HepG2 (cell line): ENCODE results near the gene TLCD3A. TPM values are rescaled to one million over a fixed set of nuclear protein-coding genes. Genes with fewer than 3 reads are reported as not detected.

Experiments used
- AFF4 ChIP-seq: sonication (generic); formaldehyde crosslinking; IDR thresholded peaks from 2 replicates; pipeline ENCODE4 v1.4.0; 2020; ENCODE audit warnings: missing genetic modification reagents
- ATF1 ChIP-seq: IDR thresholded peaks from 2 replicates; pipeline ENCODE4 v1.6.1; 2016; ENCODE audit warnings: mild to moderate bottlenecking, control low read depth
- ATF2 ChIP-seq: sonication (generic); formaldehyde crosslinking; IDR thresholded peaks from 2 replicates; pipeline ENCODE4 v1.4.0; 2020; ENCODE audit warnings: missing genetic modification reagents
- DMAP1 ChIP-seq: IDR thresholded peaks from 2 replicates; pipeline ENCODE4 v1.6.1; 2016
- FOSL2 ChIP-seq: sonication (generic); formaldehyde crosslinking; IDR thresholded peaks from 2 replicates; pipeline ENCODE4 v1.4.0; 2020; ENCODE audit warnings: missing genetic modification reagents
- FOXO4 ChIP-seq: sonication (generic); formaldehyde crosslinking; conservative IDR thresholded peaks from 2 replicates; pipeline ENCODE4 v1.8.1; 2023; ENCODE audit warnings: missing genetic modification reagents
- HCFC1 ChIP-seq: fragments of 150-350 bp; IDR thresholded peaks from 2 replicates; pipeline ENCODE4 v1.6.1; 2014; ENCODE audit warnings: low read depth, low read length
- KLF9 ChIP-seq: IDR thresholded peaks from 2 replicates; pipeline ENCODE4 v1.6.1; 2016; ENCODE audit warnings: low read depth
- MIXL1 ChIP-seq: IDR thresholded peaks from 2 replicates; pipeline ENCODE4 v1.6.1; 2016
- RBM22 ChIP-seq: fragments of 200-400 bp; formaldehyde crosslinking; optimal IDR thresholded peaks from 2 replicates; pipeline ENCODE3; 2017; ENCODE audit warnings: mild to moderate bottlenecking, low read length, moderate library complexity
- SIX1 ChIP-seq: sonication (generic); formaldehyde crosslinking; IDR thresholded peaks from 2 replicates; pipeline ENCODE4 v1.4.0; 2020; ENCODE audit warnings: missing genetic modification reagents, borderline replicate concordance
- SNAI1 ChIP-seq: sonication (generic); formaldehyde crosslinking; IDR thresholded peaks from 2 replicates; pipeline ENCODE4 v1.5.0; 2020; ENCODE audit warnings: mild to moderate bottlenecking, missing genetic modification reagents, borderline replicate concordance
- SP1 ChIP-seq, 2 experiments: fragments of 450-650 bp in 1 of 2; sonication (generic) in 1 of 2; formaldehyde crosslinking in 1 of 2; IDR thresholded peaks; 2 replicates each; pipeline versions ENCODE4 v1.4.0 to v1.6.1; 2016 to 2020; ENCODE audit warnings: missing genetic modification reagents in 1 of 2
- SP5 ChIP-seq: IDR thresholded peaks from 2 replicates; pipeline ENCODE4 v1.6.1; 2016; ENCODE audit warnings: low read depth, borderline replicate concordance
- TRAFD1 ChIP-seq: sonication (generic); formaldehyde crosslinking; IDR thresholded peaks from 2 replicates; pipeline ENCODE4 v1.5.1; 2020; ENCODE audit warnings: missing genetic modification reagents, mild to moderate bottlenecking, borderline replicate concordance
- ZBTB3 ChIP-seq: sonication (generic); formaldehyde crosslinking; IDR thresholded peaks from 2 replicates; pipeline ENCODE4 v1.4.0; 2020; ENCODE audit warnings: low read depth, mild to moderate bottlenecking, moderate library complexity, missing genetic modification reagents, borderline replicate concordance
- ZNF17 ChIP-seq: sonication (generic); formaldehyde crosslinking; IDR thresholded peaks from 2 replicates; pipeline ENCODE4 v1.5.0; 2020; ENCODE audit warnings: mild to moderate bottlenecking, missing genetic modification reagents
- ZNF264 ChIP-seq: sonication (generic); formaldehyde crosslinking; IDR thresholded peaks from 2 replicates; pipeline ENCODE4 v1.4.0; 2020; ENCODE audit warnings: missing genetic modification reagents
- ZNF33A ChIP-seq: sonication (generic); formaldehyde crosslinking; IDR thresholded peaks from 2 replicates; pipeline ENCODE4 v1.5.1; 2020; ENCODE audit warnings: missing genetic modification reagents, mild to moderate bottlenecking, moderate library complexity, borderline replicate concordance
- ZNF7 ChIP-seq: IDR thresholded peaks from 2 replicates; pipeline ENCODE4 v1.6.1; 2016; ENCODE audit warnings: missing biosample characterization, missing genetic modification reagents
- ZNF749 ChIP-seq: sonication (generic); formaldehyde crosslinking; IDR thresholded peaks from 2 replicates; pipeline ENCODE4 v1.8.0; 2022; ENCODE audit warnings: mild to moderate bottlenecking, missing genetic modification reagents, moderate library complexity, borderline replicate concordance
- ZNF768 ChIP-seq: sonication (generic); formaldehyde crosslinking; IDR thresholded peaks from 2 replicates; pipeline ENCODE4 v1.4.0; 2020; ENCODE audit warnings: missing genetic modification reagents
- polyA plus RNA-seq, 8 experiments: library from polyadenylated mRNA; depleted of rRNA in 3 of 8; stranded (reverse) in 7 of 8; unstranded in 1 of 8; fragments of >200 nt; fragmentation: Illumina TruSeq in 4 of 8; extraction: Trizol in 4 of 8; gene quantifications; 2 replicates each; pipeline versions ENCODE4 v1.2.1 to v1.2.3, GENCODE V29; 2011 to 2016; ENCODE audit warnings: low read depth in 4 of 8, missing spikeins in 1 of 8, mixed read lengths in 1 of 8; ENCODE audit not compliant: insufficient read depth in 1 of 8
- total RNA-seq, 5 experiments: library from RNA; depleted of rRNA; stranded (reverse); fragments of >200 nt; fragmentation: Illumina TruSeq; extraction: Trizol; gene quantifications; 2 replicates each; pipeline ENCODE4 v1.2.3, GENCODE V29; 2016; ENCODE audit warnings: low read depth in 1 of 5

The TLCD3A gene
- total and polyA plus RNA-seq, 2 of the 13 experiments (the other 11 are each of a cell fraction or from before 2014, with no cell fraction given): 25.2 to 46.6 TPM

- TF ChIP-seq AFF4 (CRISPR knock-in tag) (no peak; the same call in none of the 2 replicates), TRAFD1 (CRISPR knock-in tag) (no peak), MIXL1 (CRISPR knock-in tag) (no peak; the same call in 1 of the 2 replicates), RBM22 (peak; percentile 11), ZNF33A (CRISPR knock-in tag) (peak; percentile 77; the same call in 1 of the 2 replicates), SNAI1 (CRISPR knock-in tag) (no peak), ZNF264 (CRISPR knock-in tag) (peak; percentile 30; the same call in 1 of the 2 replicates), HCFC1 (peak; percentile 79), KLF9 (CRISPR knock-in tag) (peak; percentile 98), DMAP1 (CRISPR knock-in tag) (peak; percentile 99), SP1 (IDR thresholded peaks at IDR 0.05) (no peak), SP1 (CRISPR knock-in tag; IDR thresholded peaks at IDR 0.05) (peak; percentile 89), SIX1 (no peak), ZNF7 (CRISPR knock-in tag) (no peak), ZBTB3 (CRISPR knock-in tag) (no peak; the same call in 1 of the 2 replicates), FOSL2 (CRISPR knock-in tag) (peak; percentile 55), FOXO4 (CRISPR knock-in tag) (no peak), ATF2 (CRISPR knock-in tag) (peak; percentile 94), ZNF749 (peak; percentile 93; the same call in 1 of the 2 replicates), ATF1 (CRISPR knock-in tag) (peak; percentile 100), ZNF768 (peak; percentile 80), ZNF17 (CRISPR knock-in tag) (no peak), SP5 (CRISPR knock-in tag) (peak; percentile 21; the same call in 1 of the 2 replicates)
Observed at GRCh38 chr17:781805-782731, 49.7 kb downstream of the TLCD3A start, which contains the start of the genes GLOD4 and MRM3 (continued).
